H1 (cell line): ENCODE data around the gene PC. TPM values are rescaled to one million over a fixed set of nuclear protein-coding genes. Genes with fewer than 3 reads are reported as not detected.

Experiments used
- ASH2L ChIP-seq: fragments of 200-600, 300-600 bp; sonication (generic); IDR thresholded peaks from one replicate; pipeline ENCODE4 v1.7.1; 2017; ENCODE audit warnings: low read length
- SP4 ChIP-seq: IDR thresholded peaks from 2 replicates; pipeline ENCODE4 v1.6.1; 2012; ENCODE audit warnings: low read length, inconsistent platforms
- TEAD4 ChIP-seq: IDR thresholded peaks from 2 replicates; pipeline ENCODE4 v1.6.1; 2012; ENCODE audit warnings: low read depth, low read length, inconsistent platforms, mixed read lengths
- polyA plus RNA-seq, 7 experiments: library from polyadenylated mRNA; depleted of rRNA in 3 of 7; stranded (reverse) in 5 of 7; unstranded in 2 of 7; fragments of >200 nt in 5 of 7; fragments of 200-250 nt in 2 of 7; gene quantifications; 1 replicate in 5 of 7; 2 replicates in 1 of 7; 4 replicates in 1 of 7; pipeline versions ENCODE4 v1.2.1 to v1.2.3, GENCODE V29; 2011 to 2013; ENCODE audit warnings: missing spikeins in 2 of 7, mixed read lengths in 2 of 7
- total RNA-seq: library from RNA; stranded (reverse); fragmentation: NEBNext Ultra II Directional; extraction: Animal tissue kit (Norgen Biotek cat#: 25700); gene quantifications from 2 replicates; pipeline ENCODE4 v1.2.1, GENCODE V29; 2021
- TF ChIP-seq, protein P1 (sequence below): IDR thresholded peaks from 2 replicates; pipeline ENCODE4 v1.6.1; 2012; ENCODE audit warnings: low read length, inconsistent platforms
- TF ChIP-seq, protein P2 (sequence below), 3 experiments: IDR thresholded peaks; 1 replicate in 2 of 3; 2 replicates in 1 of 3; pipeline versions ENCODE4 v1.5.1 to v1.6.1; 2011; ENCODE audit warnings: low read length in 3 of 3, mild to moderate bottlenecking in 3 of 3, inconsistent platforms in 2 of 3, low read depth in 1 of 3, moderate library complexity in 1 of 3; ENCODE audit not compliant: insufficient read depth in 1 of 3; ENCODE audit errors: control extremely low read depth in 1 of 3

The PC gene
- total and polyA plus RNA-seq, 2 of the 8 experiments (the other 6 are each of a cell fraction or from before 2014, with no cell fraction given), result 11.5 to 27.5 TPM

DNA sequence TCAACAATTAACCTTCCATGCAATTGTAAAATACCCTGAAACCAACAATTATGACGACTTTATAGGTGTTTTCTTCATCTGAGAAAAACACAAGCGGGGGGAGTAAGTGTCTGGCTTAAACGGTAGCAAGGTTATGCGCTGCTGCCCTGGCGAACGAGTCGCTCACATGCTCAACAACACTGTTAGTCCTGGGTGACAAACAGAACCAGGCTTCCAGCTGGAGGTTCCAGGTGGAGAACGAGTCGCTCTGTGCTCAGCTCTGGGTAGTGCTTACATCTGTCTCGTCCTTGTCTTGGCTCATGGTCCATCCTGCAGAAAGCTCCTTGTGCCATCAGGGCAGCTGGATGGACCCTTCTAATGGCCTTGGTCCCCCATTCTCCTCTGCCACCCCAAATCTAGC lies 48.2 kb downstream of the PC start (continued):
- TF ChIP-seq ASH2L (no peak), TEAD4 (no peak), SP4 (no peak)
- TF ChIP-seq, protein P1, sequence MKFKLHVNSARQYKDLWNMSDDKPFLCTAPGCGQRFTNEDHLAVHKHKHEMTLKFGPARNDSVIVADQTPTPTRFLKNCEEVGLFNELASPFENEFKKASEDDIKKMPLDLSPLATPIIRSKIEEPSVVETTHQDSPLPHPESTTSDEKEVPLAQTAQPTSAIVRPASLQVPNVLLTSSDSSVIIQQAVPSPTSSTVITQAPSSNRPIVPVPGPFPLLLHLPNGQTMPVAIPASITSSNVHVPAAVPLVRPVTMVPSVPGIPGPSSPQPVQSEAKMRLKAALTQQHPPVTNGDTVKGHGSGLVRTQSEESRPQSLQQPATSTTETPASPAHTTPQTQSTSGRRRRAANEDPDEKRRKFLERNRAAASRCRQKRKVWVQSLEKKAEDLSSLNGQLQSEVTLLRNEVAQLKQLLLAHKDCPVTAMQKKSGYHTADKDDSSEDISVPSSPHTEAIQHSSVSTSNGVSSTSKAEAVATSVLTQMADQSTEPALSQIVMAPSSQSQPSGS, result no peak
- TF ChIP-seq, protein P2, sequence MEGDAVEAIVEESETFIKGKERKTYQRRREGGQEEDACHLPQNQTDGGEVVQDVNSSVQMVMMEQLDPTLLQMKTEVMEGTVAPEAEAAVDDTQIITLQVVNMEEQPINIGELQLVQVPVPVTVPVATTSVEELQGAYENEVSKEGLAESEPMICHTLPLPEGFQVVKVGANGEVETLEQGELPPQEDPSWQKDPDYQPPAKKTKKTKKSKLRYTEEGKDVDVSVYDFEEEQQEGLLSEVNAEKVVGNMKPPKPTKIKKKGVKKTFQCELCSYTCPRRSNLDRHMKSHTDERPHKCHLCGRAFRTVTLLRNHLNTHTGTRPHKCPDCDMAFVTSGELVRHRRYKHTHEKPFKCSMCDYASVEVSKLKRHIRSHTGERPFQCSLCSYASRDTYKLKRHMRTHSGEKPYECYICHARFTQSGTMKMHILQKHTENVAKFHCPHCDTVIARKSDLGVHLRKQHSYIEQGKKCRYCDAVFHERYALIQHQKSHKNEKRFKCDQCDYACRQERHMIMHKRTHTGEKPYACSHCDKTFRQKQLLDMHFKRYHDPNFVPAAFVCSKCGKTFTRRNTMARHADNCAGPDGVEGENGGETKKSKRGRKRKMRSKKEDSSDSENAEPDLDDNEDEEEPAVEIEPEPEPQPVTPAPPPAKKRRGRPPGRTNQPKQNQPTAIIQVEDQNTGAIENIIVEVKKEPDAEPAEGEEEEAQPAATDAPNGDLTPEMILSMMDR (IDR thresholded peaks at IDR 0.05; ENCODE audit: control extremely low read depth in 1 of 3, insufficient read depth in 1 of 3, low read depth in 1 of 3, low read length in 3 of 3), result no peak
- TF ChIP-seq, all 59 proteins: peak for 0
